T-helper 22 cell (primary cell): ENCODE data around the gene RCAN1.
"Not testable (repeated sequence)": the region's sequence is repeated elsewhere in the genome, so short reads cannot be mapped to it uniquely, and the experiment has no call there.

Experiments used
- DNase-seq: peaks from one replicate; pipeline ENCODE4 v3.0.0-alpha.2; 2020; ENCODE audit warnings: low read depth

The RCAN1 gene

DNA sequence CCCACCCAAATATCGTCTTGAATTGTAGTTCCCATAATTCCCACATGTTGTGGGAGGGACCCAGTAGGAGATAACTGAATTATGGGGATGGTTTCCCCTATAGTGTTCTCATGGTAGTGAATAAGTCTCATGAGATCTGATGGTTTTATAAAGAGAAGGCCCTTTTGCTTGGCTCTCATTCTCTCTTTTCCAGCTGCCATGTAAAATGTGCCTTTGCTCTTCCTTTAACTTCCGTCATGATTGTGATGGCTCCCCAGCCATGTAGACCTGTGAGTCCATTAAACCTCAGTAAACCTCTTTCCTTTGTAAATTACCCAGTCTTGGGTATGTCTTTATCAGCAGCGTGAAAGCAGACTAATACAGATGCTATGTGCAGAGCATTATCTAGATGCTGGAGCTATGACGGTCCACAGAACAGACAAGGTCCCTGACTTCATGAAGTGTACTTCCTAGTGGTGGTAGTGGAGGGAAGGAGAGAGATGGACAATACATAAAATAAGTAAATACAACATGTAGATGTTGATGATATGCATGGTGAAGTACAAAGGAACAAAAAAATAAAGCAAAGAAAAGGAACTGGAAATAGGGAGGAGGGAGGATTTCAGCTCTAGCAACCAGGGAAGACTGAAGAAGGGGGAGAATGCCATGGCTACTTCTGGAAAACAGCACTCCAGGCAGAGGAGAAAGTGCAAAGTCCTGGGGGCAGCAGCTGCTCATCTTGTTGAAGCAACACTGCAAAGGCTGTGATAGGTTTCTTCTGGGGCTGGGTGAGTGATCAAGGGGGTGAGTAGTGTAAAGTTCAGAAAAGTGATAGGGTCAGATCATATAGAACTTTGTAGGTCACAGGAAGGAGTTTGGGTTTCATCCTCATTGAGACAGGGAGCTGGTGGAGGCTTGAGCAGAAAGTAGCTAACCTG is 6.8 kb upstream of the RCAN1 start:
- DNase-seq: no peak

DNA sequence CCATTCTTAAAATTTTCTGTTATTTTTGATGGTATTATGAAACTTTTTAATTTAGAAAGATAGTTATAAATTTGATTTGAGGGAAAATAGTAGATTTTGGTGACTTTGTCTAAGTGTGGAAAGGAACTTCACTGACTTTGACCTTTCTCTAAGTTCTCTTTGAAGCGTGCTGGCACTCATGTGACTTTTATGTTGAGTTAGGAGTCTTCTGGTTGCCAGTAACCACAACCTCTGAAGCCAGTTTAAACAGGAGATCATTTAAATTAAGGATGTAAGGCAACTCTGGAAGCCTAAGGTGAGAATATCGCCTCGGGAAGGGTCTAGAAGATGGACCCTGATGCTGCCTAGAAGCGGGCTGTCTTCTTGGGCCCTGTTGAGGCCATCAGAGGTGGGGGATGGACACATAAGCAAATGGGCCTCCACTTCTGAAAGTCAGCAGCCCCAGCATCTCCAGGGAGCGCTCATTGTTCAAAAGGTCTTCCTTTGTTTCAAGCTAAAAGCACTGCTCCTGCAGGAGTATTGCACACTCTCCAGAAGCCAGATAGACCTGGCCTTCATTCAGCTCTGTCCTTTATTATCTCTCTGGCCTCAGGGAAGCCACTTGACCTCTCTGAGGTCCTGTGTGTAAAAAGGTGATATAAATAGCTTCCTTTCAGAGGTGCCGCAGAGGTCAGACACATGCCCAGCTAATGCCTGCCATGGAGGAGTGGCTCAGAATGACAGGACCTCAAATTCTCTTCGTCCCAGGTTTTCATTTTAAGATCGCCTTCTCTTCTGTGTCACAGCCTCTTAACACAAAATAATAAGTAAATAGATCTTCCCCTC is 5.1 kb upstream of the RCAN1 start:
- no peak for DNase-seq

DNA sequence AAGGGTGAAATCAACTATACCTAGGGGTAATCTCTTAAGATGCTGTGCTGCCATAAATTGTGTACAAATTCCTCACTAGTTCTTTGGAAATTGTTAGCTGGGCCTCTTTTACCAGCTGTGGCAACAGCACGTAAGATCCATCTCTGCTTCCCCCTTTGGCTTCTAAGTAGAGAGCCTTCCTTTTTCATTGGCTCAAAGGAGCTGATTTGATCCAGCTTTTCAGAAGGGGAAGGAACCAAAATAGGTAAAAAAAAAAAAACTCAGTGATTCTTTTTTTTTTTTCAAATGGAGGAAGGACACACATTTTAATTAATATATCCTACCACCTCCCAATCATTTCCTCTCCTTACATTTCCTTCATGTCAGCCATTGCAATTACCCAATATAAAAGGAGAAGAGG is 4.0 kb upstream of the RCAN1 start:
- DNase-seq: no peak

DNA sequence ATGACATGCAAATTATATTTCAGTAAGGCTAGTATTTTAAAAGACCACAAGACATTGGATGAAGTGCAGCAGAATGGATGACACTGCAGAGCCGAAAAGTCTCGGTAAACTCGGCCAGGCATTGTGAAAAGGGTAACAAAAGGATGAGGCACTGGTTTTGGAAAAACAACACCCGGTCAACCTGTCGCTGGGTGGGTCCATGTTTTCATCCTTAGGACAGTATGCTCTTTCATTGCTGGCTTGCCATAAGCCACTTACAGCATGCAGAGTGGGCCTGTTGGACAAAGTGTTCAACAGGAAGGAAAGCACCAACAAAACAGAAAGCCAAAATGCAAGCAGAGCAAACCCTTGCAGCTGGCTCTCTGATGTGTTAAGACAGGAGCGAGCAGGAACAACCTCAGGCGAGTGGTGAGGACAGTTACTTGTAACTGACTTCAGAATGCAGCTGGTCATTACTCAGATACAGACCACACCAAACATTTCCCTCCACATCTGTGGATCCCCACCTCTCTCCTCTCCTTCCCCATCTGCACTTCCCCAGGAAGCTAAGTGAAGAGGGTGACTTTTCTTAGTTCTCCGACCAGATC is 2.9 kb upstream of the RCAN1 start:
- DNase-seq: no peak

DNA sequence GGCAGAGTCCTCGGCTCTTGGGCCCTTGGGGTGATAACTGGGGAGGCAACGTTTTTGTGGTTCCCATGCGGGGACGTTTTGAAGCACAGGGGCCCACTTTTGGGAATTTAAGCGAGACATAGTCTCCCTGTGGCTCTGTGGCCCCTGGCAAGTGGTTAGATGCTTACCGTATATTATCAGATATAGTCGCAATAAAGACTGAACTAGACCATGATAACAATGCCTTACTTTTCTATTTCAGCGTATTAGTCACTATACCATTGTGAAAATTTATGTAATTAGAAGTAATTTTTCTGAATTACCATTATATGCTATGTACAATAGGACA is 538 bp upstream of the RCAN1 start:
- no peak for DNase-seq

DNA sequence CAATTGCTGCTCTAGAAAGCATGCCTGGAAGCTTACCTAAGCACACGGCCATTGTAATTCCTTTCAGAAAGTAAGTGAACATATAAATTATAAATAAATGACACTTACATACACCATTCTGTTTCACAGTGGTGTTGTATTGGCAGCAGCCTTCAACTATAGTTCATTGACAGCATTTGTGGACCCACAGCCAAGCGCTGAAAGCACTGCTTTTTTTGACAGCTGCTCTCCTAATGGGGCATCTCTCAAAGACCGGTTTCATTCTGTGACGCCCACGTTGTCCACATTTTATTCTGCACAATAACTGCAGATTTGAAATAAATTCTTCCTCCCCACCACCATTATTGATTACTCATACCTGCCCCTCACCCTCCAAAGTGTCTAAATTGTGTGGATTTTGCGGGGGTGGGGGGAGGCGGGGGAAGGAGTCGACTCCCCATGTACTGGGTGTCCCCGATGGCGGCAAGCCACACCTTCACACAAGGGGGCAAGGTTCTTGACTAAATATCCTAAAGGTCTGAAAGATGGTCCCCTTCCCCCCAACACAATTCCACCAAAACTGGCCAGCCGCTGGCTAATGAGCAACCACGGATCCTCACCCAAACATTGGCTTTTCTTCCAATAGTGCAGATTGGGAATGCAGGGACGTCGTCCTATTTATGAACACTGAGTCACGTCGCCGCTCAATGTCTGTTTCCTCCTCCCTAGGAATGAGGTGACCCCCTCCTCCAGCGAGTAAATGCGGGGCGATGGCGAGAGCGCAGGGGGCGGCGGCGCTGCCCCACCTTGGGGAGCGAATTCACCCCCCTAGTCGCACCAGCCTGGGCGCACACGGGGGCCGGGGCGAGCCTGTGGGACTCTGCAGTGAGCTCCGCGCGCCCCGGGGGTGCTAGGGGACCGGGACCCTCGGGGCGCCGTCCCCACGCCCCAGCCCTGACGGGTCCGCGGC is 960 bp downstream of the RCAN1 start:
- DNase-seq: no peak

DNA sequence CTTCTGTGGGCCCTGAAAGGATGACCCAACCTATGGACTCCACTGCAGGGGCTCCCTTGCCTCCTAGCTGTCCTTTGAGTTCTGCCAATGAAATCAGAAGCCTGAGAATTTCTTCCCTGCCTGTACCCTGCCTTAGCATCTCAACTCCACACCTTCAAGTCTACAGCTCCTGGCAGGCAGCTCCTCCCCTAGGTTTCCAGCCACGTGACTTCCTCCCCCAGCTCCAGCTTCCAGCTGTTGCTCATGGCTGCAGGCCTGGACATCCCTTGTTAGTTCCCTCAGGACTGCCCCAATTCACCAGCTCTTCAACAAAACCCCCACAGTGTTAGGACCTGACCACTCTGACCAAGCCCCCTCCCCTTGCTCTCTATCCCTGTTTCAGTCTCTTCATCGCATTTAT is 2.4 kb downstream of the RCAN1 start:
- no peak for DNase-seq

DNA sequence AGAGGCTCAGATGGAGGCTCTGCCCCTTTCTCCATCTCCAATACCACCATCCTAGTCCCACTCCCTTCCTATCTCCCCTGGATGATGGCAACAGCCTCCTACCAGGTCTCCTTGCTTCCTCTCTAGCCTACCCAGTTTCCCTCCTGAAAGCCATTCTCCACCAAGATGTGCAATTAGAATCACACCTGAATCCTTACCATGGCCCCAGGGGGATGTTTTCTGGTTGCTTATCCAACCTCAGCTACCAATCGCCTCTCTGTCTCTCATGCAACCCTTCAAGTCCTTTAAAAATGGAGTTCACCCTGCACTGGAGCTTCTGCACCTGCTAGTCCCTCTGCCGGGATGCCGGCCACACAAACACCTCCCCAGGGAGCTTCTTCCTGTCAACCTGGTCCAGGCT is 2.9 kb downstream of the RCAN1 start:
- DNase-seq: no peak

DNA sequence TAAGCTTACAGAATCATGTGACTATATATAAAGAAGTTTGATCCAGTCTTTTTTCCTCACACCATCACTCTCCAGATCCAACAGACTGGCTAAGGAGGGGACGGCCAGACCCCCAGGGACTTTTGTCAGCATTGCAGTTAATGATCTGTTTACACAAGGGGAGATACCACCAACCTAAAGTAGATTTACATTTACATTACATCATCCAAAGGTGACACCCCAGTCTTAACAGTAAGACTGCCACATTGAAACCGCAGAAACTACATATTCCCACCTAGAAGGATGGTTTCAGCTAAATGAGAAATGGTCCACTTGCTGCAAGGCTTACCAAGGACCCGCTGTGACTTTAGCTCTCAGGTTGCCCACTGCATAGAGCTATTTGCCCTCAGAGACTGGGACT is 3.4 kb downstream of the RCAN1 start:
- DNase-seq: no peak

DNA sequence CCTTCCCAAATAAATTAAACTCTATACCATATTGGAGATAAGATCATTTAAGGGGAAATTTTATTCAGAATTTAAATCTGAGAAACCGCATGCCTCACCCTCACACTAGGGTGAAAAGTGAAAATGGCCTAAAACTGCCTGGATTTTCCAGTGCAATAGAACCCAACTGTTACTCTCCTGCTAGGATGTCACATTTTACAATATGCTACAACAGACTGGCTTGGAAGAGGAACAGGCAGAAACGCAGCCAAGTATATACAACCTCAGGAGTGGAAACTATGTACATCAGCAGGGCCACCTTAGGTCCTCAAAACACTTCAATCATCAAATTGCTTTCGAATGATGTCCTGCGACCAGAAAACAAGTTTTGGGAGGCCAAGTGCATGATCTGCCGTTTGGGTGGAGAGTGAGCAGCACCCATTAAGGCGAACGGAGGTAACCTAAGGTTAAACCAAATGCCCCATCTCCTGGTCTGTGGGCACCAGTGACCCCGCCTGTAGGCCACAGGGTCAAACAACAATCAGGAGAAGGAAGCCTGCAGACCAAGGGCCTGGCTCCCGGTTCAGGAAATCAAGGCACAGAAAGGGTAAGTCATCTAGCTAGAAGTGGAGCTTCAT is 4.9 kb downstream of the RCAN1 start:
- DNase-seq: no peak

DNA sequence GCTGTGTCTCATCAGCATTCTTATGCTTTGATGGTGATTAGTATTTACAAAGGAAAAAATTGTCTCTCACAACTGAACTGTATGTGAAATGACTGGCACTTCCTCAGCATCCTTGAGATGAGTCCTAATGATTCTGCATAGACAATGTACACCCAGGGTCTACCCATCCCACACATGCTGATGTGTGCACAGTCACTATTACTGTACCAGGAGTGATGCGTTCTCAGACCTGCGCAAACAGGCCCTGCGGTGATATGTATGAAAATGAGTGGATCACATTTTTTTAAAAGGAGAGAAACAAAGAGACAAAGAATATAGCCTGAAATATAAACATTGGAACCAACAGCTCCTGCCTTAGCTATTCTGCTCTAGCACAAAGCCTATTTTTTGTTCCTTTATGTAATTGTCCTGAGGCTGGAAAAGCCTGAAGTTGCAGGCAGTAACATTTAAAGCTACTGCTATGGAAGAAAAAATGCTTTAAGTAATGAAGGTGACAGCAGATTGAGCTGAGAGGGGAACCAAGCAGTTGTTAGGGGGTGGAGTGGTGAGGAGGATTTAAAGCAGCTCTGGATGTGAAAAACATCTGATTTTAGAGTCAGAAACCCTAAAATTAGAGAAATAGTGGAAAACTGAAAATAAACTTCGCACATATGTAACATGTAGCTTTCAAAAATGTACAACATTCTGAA is 5.5 kb downstream of the RCAN1 start:
- DNase-seq: no peak

DNA sequence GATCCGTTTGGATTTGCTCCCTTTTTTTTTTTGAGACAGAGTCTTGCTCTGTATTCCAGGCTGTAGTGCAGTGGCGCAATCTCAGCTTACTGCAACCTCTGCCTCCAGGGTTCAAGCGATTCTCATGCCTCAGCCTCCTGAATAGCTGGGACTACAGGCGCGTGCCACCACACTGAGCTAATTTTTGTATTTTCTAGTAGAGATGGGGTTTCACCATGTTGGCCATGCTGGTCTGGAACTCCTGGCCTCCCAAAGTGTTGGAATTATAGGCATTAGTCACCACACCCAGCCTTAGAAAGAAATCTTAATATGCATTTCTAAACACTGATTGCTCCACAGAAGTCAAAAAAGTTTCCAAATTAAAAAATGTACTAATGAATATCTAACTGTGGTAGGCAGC is 7.5 kb downstream of the RCAN1 start:
- not testable (repeated sequence) for DNase-seq

DNA sequence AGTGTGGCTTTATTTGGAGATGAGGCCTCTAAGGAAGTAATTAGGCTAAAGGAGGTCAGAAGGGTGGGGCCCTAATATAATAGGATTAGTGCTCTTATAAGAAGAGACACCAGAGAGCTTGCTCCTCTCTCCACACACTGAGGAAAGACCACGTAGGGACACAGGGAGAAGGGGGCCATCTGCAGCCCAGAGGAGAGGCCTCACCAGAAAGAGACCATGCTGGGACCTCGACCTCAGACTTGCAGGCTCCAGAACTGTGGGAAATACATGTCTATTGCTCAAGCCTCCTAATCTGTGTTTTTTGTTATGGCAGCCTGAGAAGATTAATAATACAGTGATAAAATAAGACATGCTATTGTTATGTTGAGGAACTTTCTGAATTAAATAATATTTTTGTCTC is 8.3 kb downstream of the RCAN1 start:
- DNase-seq: no peak

DNA sequence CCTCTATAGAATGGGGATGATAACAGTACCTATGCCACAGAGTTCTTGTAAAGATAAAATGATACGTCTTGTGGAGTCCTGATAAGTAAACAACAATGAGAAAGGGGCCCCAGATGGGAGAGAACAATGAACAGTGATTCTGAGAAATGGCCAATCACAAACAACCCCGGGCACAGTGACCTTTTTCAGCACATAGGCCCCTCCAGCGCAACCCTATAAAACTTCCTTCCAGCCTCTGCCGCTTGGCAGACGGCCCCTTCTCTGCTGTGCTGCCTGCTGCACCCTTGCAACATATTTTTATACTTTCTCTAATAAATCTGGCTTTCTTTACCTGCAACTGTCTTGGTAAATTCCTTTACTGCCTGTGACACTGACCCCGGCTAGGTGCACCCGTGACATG is 8.9 kb downstream of the RCAN1 start:
- no peak for DNase-seq

DNA sequence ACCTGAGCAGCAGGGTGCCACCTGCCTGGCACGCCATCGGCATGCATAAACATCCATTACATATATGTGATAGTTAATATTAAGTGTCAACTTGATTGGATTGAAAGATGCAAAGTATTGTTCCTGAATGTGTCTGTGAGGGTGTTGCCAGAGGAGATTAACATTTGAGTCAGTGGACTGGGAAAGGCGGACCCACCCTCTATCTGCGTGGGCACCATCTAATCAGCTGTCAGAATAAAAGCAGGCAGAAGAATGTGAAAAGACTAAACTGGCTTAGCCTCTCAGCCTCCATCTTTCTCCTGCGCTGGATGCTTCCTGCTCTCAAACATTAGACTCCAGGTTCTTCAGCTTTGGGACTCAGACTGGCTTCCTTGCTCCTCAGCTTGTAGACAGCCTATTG is 10.0 kb downstream of the RCAN1 start:
- not testable (repeated sequence) for DNase-seq

DNA sequence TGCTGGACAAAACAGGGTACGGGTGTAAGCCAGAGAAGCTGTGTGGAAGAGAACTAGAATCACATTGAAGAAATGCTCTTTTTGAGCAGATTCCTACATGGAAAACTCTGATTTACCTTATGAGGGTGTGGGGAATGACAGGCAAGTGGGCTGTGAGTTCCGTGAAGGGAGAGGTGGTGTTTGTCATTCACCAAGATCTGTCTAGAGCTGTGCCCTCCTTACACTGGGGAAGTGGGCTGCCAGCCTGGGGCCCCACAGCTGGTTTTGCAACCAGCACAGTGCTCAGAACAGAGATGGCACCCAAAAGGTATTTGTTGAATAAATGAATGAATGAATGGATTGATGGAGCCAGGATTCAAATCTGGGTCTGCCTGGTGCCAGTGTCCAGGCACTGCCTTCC is 10.4 kb downstream of the RCAN1 start:
- DNase-seq: no peak

DNA sequence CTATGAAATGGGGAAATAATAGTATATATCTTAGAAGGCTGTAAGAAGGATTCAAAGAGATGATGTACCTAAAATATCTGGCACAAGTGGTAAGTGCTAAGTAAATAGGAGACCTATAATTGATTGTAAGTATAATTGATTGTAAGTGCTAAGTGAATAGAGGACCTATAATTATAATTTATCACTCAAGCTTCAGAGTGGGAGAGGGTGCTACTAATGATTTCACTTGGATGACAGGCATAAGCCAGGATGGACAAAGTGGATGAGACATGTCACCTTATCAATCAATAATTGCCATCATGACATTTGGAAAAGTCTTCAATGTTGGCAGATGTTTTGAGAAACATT is 11.2 kb downstream of the RCAN1 start:
- DNase-seq: no peak

DNA sequence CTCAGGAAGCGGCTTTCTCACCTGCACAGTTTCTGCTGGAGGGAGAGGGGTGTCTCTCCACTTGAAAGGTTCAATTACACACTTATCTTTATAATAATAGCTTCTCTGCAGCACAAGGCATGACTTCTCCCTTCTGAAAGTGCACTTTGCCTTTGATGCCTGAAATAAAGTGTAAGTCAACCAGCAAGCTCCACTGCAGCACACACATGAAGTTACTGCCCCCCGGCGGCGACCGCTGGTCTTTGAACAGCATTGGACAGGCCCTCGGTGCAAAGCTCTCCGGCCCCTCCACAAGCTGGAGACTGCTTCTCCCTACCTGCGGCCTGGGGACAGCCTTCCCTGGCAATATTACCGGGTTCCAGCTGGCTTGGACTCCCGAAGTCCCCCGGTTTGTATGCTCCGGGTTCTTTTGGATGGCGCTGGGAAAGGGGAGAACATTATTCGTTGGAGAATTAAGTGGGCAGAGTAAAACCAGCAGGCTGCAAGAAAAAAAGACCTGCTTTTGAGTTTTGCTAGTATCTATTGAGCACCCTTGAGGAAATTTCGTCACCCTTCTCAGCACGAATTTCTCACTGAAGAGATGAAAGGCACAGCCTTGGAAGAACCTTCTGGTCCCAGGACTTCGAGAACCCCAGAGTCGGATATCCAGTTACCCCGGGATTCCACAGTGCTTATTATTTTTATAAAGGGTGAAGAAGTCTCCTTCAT is 11.8 kb downstream of the RCAN1 start:
- DNase-seq: no peak

DNA sequence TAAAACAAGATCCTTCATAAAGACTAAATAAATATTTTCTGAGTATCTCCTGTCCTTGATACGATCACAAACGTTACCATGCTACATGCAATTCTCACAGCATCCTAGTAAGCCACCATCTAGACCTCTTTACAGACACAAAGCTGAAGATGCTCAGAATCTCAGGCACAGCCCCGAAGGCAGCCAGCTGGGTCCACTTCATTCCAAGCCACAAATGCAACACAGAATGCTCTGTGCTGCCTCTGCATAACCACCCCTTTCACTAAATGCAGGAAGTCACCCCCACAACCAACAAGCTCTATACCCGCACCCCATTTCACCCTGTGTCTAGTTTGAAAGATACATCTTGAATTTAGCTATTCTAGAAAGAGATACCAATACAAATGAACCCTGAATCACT is 12.9 kb downstream of the RCAN1 start:
- no peak for DNase-seq

DNA sequence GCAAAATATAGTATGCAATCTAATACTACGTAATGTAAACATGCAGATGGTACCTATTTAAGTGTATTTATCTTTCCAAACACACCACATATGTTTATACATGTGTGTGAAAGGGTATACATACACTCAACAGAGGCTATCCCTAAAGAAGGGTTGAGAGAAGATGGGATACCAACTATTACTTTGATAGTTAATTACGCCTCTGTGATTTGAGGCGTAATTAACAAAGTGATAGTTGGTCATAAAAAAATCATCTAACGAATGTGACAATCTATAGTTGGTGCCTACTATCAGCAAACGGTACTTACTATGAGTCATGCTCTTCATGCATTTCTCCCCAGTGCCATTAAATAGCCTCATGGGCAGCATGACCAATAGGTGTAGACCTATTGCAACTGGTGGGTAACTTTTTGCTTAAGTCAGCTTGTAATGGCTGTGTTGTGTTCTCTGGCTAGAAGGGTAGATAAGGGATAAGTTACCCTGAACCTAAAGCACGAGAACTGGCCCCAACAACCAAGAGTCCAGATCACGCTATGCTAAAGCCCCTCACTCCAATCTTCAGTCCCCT is 15.3 kb downstream of the RCAN1 start:
- DNase-seq: no peak
